HG03521 (cell line): ENCODE data around the gene ZNF487.
"Not testable (repeated sequence)": the region's sequence is repeated elsewhere in the genome, so short reads cannot be mapped to it uniquely, and the experiment has no call there.

ENCODE experiments used
- ATAC-seq: cut with Tn5 transposase; IDR thresholded peaks from one replicate; pipeline ENCODE4 v1.9.1; 2021; ENCODE audit warnings: mild to moderate bottlenecking, moderate library complexity; ENCODE audit not compliant: unreplicated experiment

ZNF487 gene

GRCh38 chr10:43430926-43431663 lies 5.8 kb upstream of the ZNF487 start:
- no peak for ATAC-seq

DNA sequence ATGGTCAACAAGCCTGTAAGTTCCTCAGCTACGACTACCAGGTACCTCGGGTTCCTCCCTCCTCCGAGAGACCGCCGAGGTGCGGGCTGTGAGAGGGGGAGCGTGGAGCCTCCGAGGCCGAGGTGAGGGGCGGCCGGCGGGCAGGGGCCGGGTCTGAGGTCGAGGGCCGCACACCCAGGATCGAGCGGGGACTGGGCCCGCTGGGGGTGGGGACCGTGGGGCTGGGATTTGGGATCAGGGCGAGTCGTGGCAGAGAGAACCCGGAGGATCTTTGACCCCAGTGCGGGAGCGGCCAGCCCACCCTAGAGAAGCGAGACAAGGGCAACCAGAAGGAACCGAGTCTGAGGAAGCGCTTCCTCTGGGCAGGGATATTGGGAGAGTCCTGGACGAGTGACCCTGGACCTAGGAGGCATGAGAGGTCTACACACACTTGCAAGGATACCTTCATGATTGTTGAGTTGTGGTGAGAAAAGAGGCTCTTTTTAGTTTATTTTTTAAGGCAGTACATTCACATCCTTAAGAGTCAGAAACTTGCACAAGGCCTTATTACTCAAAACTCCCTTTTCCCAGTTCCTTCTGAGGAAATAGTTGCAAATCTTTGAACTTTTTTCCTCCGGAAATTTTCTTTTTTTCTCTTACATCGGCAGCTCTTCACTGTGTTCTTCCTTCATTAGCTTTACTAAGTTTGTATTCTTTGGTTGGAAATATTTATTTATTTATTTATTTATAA lies 395 bp downstream of the ZNF487 start:
- ATAC-seq, result peak; percentile 87

DNA sequence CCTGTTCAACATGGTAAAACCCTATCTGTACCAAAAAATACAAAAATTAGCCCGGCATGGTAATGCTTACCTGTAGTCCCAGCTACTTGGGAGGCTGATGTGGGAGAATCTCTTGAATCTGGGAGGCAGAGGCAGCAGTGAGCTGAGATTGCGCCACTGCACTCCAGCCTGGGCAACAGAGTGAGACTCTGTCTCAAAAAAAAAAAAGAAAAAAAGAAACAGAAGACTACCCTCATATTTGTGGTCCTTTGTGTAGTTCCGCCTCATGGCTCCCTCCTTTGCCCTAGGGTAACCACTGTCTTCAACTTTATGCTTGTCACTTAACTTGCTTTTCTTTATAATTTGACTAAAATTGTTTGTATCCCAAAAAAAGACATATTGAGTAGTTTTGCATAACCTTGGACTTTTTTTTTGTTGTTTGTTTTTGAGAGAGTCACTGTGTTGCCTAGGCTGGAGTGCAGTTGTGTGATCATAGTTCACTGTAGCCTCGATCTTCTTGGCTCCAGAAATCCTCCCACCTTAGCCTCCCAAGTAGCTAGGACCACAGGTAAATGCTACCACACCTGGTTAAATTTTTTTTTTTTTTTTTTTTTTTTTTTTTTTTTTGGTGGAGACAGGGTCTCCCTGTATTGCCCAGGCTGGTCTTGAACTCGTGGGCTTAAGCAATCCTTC lies 3.7 kb downstream of the ZNF487 start:
- ATAC-seq, result no peak

DNA sequence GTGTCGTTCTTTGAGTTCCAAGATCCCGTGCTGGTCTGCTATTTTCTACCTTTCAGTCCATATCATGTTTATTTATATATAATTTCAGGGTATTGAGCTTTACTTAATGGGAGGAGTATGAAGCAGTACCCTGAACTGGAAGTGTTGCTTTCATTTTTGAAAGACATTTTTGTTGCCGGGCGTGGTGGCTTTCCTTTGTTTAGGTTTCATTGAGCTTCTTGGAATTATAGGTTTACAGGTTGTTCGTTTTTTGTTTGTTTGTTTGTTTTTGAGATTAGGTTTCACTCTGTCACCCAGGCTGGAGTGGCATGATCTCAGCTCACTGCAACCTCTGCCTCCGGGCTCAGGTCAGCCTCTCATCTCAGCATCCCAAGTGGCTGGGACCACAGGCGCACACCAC lies 7.4 kb downstream of the ZNF487 start:
- ATAC-seq, result no peak

DNA sequence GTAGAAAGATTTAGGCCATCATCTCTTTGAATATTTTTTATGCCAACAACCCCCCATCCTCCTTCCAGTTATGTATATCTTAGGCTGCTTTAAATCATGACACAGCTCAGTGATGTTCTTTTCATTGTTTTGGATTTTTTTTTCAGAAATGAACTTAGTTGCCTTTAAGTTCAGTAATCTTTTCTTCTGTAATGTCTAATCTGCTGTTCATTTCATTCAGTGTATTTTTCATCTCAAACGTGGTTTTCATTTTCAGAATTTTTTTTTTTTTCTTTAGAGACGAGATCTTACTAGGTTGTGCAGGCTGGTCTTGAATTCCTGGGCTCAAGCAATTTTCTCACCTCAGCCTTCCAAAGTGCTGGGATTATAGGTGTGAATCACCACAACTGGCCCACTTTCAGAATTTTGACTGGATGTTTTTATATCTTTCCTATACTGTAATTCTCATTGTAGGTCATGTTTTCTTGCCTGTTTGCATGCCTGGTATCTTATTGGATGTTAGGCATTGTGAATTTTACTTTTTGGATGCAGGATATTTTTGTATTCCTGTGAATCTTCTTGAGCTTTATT lies 8.1 kb downstream of the ZNF487 start:
- no peak for ATAC-seq

GRCh38 chr10:43446219-43447017 lies 9.5 kb downstream of the ZNF487 start:
- not testable (repeated sequence) for ATAC-seq

- ATAC-seq, result no peak
These were observed 11.8 kb downstream of the ZNF487 start for GRCh38 chr10:43448742-43449141.

- ATAC-seq, result no peak
These were observed 15.5 kb downstream of the ZNF487 start for GRCh38 chr10:43452356-43452914.

DNA sequence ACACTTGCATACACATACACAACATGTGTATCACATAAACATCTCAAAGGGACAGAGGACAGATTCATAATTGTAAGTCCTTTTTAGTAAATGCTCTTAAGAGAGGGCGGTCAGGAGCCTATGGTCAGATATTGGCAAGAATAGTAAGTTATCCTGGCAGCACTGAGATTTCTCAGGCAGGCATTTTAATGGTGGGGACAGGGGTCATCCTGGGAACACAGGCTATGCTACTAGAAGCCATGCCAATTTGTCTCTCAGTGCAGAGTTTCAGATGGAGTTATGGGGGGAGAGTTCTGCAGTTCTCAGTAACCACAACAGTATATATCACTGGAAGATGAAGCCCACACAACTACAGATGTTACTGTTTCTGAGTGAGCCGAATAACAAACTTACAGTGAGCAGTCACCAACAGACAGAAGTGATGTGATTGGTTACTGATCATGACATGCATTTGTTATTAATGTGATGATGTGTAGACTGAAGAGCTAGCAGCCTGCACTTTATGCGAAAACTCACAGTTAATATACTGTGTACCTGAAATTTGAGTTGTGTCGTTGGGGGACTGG lies 16.4 kb downstream of the ZNF487 start:
- peak; percentile 29 for ATAC-seq

GRCh38 chr10:43454025-43454424 lies 17.1 kb downstream of the ZNF487 start:
- not testable (repeated sequence) for ATAC-seq

GRCh38 chr10:43456561-43456960 lies 19.6 kb downstream of the ZNF487 start:
- not testable (repeated sequence) for ATAC-seq

- no peak for ATAC-seq
These were observed 21.3 kb downstream of the ZNF487 start for GRCh38 chr10:43458227-43458626.

GRCh38 chr10:43461950-43462349 lies 25.0 kb downstream of the ZNF487 start:
- peak; percentile 62 for ATAC-seq

DNA sequence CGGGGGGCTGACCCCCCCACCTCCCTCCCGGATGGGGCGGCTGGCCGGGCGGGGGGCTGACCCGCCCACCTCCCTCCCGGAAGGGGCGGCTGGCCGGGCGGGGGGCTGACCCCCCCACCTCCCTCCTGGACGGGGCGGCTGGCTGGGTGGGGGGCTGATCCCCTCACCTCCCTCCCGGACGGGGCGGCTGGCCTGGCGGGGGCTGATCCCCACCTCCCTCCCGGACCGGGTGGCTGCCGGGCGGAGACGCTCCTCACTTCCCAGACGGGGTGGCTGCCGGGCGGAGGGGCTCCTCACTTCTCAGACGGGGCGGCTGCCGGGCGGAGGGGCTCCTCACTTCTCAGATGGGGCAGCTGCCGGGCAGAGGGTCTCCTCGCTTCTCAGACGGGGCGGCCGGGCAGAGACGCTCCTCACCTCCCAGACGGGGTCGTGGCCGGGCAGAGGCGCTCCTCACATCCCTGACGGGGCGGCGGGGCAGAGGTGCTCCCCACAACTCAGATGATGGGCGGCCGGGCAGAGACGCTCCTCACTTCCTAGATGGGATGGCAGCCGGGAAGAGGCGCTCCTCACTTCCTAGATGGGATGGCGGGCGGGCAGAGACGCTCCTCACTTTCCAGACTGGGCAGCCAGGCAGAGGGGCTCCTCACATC lies 28.3 kb downstream of the ZNF487 start:
- not testable (repeated sequence) for ATAC-seq

- ATAC-seq, result not testable (repeated sequence)
These were observed 28.8 kb downstream of the ZNF487 start for GRCh38 chr10:43465736-43466120.

GRCh38 chr10:43471146-43471545 lies 34.2 kb downstream of the ZNF487 start:
- ATAC-seq, result no peak

DNA sequence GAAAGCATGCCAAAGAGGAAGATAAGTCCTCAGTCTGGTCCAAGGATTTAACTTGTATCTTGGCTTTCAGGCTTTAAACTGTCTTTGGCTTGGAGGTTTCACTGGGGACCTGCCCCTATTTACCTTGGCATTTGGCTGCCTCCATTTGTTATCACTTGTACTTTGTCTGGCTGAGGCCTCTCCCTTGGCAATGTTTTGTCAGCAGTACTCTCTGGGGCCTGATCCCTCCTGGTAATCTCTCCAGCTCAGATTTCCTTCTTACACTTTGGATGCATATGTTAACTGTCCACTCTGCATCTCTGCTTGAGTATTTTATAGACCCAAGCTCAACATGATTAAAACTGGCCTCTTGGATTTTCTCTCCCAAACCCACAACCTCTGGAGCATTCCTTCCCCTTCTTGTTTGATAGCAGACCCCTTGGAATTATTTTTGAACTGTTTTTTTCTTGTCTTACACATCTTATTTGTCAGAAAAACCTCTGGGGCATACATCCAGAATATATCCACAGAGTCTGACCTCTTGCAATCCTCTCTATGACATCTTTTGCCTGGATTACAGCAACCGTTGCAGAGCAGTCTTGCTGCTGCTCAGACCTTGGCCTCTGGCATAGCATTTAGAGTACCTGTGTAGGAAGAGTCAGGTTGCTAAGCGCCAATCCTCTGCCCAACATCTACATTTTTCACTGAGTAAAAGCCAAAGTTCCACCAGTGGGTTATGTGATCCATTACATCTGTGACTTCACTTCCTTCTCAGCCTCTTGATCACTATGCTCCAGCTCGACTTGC lies 35.2 kb downstream of the ZNF487 start:
- ATAC-seq, result no peak

DNA sequence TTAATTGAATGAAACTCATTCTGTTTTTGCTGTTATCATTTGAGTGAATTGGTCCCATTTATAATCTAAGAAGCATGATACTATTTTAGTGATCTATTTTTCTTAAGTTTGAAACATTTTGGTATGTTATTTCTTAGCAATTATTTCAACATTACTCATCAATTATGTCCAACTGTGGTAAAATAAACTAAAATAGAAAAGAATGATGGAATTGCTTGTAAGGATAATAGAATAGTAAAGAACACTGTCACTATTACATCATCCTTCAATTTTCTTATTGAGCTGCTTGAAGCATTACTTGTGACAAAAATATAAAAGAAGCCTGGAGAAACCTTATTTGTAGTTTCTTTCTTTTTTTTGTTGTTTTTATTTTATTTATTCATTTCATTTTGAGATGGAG lies 42.4 kb downstream of the ZNF487 start:
- no peak for ATAC-seq
